OCI-LY7 (cell line): Measurements from ENCODE around the gene BICD2. TPM values are rescaled to one million over a fixed set of nuclear protein-coding genes. Genes with fewer than 3 reads are reported as not detected.

Experiments used
- BruUV-seq: library from RNA; stranded (reverse); fragments of 400-500 nt; replicated peaks from 2 replicates; lab custom pipeline; 2021; lab: Mats Ljungman, UMichigan
- CTCF ChIA-PET: fragments of 300-600 bp; sonication (Branson Sonifier 250); formaldehyde crosslinking; loops from one replicate; lab custom pipeline; 2022; ENCODE audit warnings: antibody characterized with exemption; ENCODE audit not compliant: unreplicated experiment; lab: Charles Lee
- POLR2A ChIA-PET: fragments of 300-600 bp; sonication (Branson Sonifier 250); formaldehyde crosslinking; loops from one replicate; lab custom pipeline; 2022; ENCODE audit warnings: antibody characterized with exemption; lab: Charles Lee
- DNase-seq: peaks from one replicate; pipeline ENCODE4 v3.0.0-alpha.2; 2015; ENCODE audit warnings: low spot score
- H2AFZ ChIP-seq: fragments of 200-600 bp; sonication (generic), shearing (Covaris generic); 2 replicates; pipeline ENCODE4 v1.6.1; 2014; ENCODE audit warnings: mild to moderate bottlenecking, antibody characterized with exemption, low read length, moderate library complexity
- H3K27ac ChIP-seq: fragments of 200-600 bp; sonication (generic); 2 replicates; pipeline ENCODE4 v1.5.1; 2014; ENCODE audit warnings: mixed run types, low read depth, mild to moderate bottlenecking, moderate library complexity, low read length, inconsistent platforms; ENCODE audit not compliant: poor library complexity, severe bottlenecking
- H3K36me3 ChIP-seq: fragments of 200-600 bp; sonication (generic); 2 replicates; pipeline ENCODE4 v1.6.1; 2014; ENCODE audit warnings: mild to moderate bottlenecking, antibody characterized with exemption, low read length, moderate library complexity, mixed read lengths; ENCODE audit not compliant: insufficient read depth
- H3K4me1 ChIP-seq: fragments of 200-600 bp; sonication (generic); 2 replicates; pipeline ENCODE4 v1.5.1; 2014; ENCODE audit warnings: mild to moderate bottlenecking, low read length; ENCODE audit not compliant: insufficient read depth, poor library complexity, severe bottlenecking
- H3K4me2 ChIP-seq: fragments of 200-600 bp; sonication (generic); 2 replicates; pipeline ENCODE4 v1.6.1; 2014; ENCODE audit warnings: mild to moderate bottlenecking, low read length
- H3K4me3 ChIP-seq: fragments of 200-600 bp; sonication (generic); 2 replicates; pipeline ENCODE4 v1.5.1; 2014; ENCODE audit warnings: mild to moderate bottlenecking, low read depth, low read length; ENCODE audit not compliant: poor library complexity, severe bottlenecking
- H3K79me2 ChIP-seq: fragments of 200-600 bp; sonication (generic); 2 replicates; pipeline ENCODE4 v1.6.1; 2016; ENCODE audit warnings: low read depth, mild to moderate bottlenecking, low read length, moderate library complexity, mixed read lengths; ENCODE audit not compliant: insufficient read depth
- H3K9me2 ChIP-seq: fragments of 200-600 bp; sonication (generic); 2 replicates; pipeline ENCODE4 v1.6.1; 2016; ENCODE audit warnings: mild to moderate bottlenecking, low read length, mixed read lengths; ENCODE audit not compliant: insufficient read depth
- H3K9me3 ChIP-seq: fragments of 200-600 bp; sonication (generic); 2 replicates; pipeline ENCODE4 v1.6.1; 2014; ENCODE audit warnings: mild to moderate bottlenecking, mixed run types, low read length, mixed read lengths
- H4K20me1 ChIP-seq: fragments of 200-600 bp; sonication (generic); 2 replicates; pipeline ENCODE4 v1.6.1; 2014; ENCODE audit warnings: mild to moderate bottlenecking, antibody characterized with exemption, low read length, moderate library complexity, mixed read lengths; ENCODE audit not compliant: insufficient read depth
- CTCF ChIP-seq: fragments of 200-600 bp; sonication (generic); conservative IDR thresholded peaks from 2 replicates; pipeline ENCODE4 v1.5.1; 2014; ENCODE audit warnings: mild to moderate bottlenecking, antibody characterized with exemption, low read length, moderate library complexity, mixed read lengths
- EZH2phosphoT487 ChIP-seq: fragments of 200-600 bp; sonication (generic); IDR thresholded peaks from 2 replicates; pipeline ENCODE4 v1.6.1; 2018; ENCODE audit warnings: low read depth, borderline replicate concordance, mild to moderate bottlenecking, mixed run types, antibody characterized with exemption, low read length, moderate library complexity, mixed read lengths
- intact Hi-C: fragments of 100-400 bp; cut with micrococcal nuclease; formaldehyde crosslinking; loops from one replicate; pipeline ENCODE4 v1.10.0; 2022; ENCODE audit not compliant: unreplicated experiment
- total RNA-seq, 2 experiments: library from RNA; depleted of rRNA in 1 of 2; stranded (reverse); fragments of >200 nt in 1 of 2; shearing (Covaris generic) in 1 of 2; gene quantifications; 2 replicates each; pipeline ENCODE4 v1.2.3, GENCODE V29; 2014 to 2022

Gene BICD2
- total RNA-seq, 2 experiments from 2014 or later: 46.5 to 71.0 TPM

GRCh38 chr9:92686954-92687353 is 77.7 kb downstream of the BICD2 start:
- DNase-seq: peak; percentile 35
- intact Hi-C loops: no loop called here
- Histone ChIP-seq H3K9me2 (no peaks in the 10 kb centered on the region), H3K4me2 (no peak overlapping the region), H3K4me1 (peaks cover 18% of the 10 kb centered on the region), H2AFZ (no peak overlapping the region), H3K79me2 (no peaks in the 10 kb centered on the region), H3K4me3 (no peak overlapping the region), H3K27ac (no peak overlapping the region), H4K20me1 (no peaks in the 10 kb centered on the region), H3K36me3 (no peaks in the 10 kb centered on the region), H3K9me3 (no peaks in the 10 kb centered on the region)
- ChIA-PET POLR2A (interaction anchor here (0.7 kb wide), 1 partner anchor 59 kb away, joined by 3 read pairs; no protein-coding TSS in a partner anchor), CTCF (interaction anchor here (0.6 kb wide), 1 partner anchor 540 kb away, joined by 3 read pairs; no protein-coding TSS in a partner anchor)
- TF ChIP-seq EZH2phosphoT487 (no peak), CTCF (peak; percentile 52)
- BruUV-seq: no TSS peak

GRCh38 chr9:92685022-92685421 is 79.6 kb downstream of the BICD2 start:
- Histone ChIP-seq H3K36me3 (no peaks in the 10 kb centered on the region), H4K20me1 (no peaks in the 10 kb centered on the region), H3K4me3 (no peak overlapping the region), H3K4me2 (peak overlapping the region; percentile 64), H3K9me3 (no peaks in the 10 kb centered on the region), H3K79me2 (no peaks in the 10 kb centered on the region), H3K9me2 (no peaks in the 10 kb centered on the region), H2AFZ (peak overlapping the region; percentile 96), H3K4me1 (peaks cover 18% of the 10 kb centered on the region), H3K27ac (no peak overlapping the region)
- peak; percentile 11 for DNase-seq
- ChIA-PET CTCF (no interaction called here), POLR2A (no interaction called here)
- BruUV-seq: no TSS peak
- TF ChIP-seq CTCF (no peak), EZH2phosphoT487 (no peak)
- intact Hi-C loops: no loop called here

GRCh38 chr9:92682269-92682668 is 82.4 kb downstream of the BICD2 start:
- Histone ChIP-seq H3K4me1 (peaks cover 18% of the 10 kb centered on the region), H3K9me2 (no peaks in the 10 kb centered on the region), H3K9me3 (no peaks in the 10 kb centered on the region), H3K4me2 (no peak overlapping the region), H3K36me3 (no peaks in the 10 kb centered on the region), H3K4me3 (no peak overlapping the region), H4K20me1 (no peaks in the 10 kb centered on the region), H3K27ac (no peak overlapping the region), H3K79me2 (no peaks in the 10 kb centered on the region), H2AFZ (no peak overlapping the region)
- CTCF ChIA-PET: no interaction called here
- intact Hi-C loops: no loop called here
- BruUV-seq: no TSS peak
- TF ChIP-seq EZH2phosphoT487: no peak
- no peak for TF ChIP-seq CTCF
- POLR2A ChIA-PET: no interaction called here
- DNase-seq: no peak
